ENCODE results near the gene ATP8B4.
"Not testable (repeated sequence)": the region's sequence is repeated elsewhere in the genome, so short reads cannot be mapped to it uniquely, and the experiment has no call there.

Gene ATP8B4

DNA sequence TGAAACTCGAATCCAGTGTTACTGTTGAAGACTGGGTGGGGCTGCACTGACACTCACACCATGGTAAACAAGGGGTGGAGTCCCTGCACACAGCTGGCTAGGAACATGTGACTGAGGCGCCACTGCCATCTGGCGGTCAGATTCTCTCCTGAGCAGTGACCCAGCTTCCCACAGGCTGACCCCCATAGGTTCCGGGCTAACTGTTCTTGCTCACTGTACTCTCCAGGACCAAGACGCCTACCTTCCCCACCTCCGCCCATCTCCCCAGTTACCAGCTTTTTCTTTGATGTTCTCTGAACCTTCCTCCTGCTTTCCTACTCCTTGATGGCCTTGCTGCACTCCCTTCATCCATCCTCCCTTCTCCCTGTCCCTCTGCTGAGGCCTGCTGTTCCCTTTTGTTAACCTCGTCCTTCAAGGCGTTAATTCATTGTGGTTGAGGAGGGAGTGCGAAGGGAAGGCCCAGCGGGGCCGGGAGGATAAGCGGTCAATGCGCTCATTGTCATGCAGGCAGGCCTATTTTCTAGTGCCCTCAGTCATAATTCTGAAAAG lies 115.2 kb downstream of the ATP8B4 start:
- no peak for FAIRE-seq

DNA sequence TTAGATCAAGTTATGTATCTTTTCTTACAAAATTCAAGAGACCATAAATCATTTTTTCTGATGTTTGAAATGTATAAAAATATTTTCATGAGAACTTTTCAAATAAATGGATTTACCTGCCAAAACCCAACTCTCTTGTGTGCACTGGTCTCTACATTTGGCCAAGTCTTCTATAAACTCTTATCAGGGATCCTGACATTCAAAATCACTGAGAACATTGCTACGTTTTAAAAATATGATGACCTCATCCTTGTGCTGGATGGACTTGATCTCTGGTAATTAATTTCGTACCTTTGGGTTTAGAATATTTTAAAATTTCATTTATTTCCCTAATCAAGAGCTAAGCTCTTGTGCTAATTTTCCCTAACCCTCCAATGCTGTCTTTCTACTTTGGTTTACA lies 127.4 kb downstream of the ATP8B4 start:
- no peak for FAIRE-seq

DNA sequence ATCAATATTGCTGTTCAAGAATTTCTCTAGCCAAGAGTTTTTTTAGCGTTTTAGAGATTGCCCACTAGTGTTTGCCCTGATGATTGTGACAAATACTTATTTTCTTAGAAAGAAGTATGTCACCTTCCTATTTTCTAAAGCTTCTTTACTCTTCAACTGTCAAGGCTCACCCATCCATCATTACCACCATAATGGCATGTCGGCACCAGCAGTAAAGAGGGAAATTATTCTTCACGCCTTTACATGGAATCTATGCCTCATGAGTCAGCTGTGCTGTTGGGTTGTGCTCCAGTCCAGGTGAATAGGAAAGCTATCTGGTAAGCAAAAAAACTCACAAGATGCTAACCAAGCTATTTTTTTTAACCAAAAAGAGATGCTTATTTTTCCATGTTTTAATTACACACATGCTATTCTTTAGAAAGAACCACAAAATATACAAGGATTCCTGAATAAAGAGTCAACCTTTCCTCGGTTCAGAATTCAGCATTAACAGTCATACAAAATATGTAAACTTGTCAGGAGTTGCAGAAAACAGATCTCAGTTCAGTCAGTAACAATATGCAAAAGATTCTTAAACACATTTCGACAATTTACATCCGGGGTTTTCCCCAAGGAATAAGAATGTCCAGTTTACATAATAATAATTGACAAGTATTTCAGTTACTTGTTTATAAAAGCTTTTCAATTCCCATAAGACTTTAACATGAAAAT lies 128.0 kb downstream of the ATP8B4 start:
- no peak for FAIRE-seq

DNA sequence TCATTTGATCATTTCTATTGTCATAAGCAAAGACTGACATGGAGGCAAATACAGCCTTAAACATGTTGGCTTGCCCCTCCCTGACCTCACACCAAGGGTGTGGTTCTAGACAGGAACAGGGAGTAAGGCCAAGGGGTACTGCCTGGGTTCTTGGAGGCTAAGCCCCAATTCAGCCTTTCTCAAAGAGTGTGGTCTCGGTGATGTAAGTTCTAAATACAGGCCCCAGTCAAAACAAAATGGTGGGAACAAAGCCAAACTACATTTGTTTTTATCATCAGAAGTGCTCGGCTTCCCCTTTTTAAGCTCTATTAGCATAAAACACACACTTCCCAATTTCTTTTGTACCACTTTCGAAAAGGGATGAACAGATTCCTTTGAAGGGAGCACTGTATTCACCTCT lies 129.5 kb downstream of the ATP8B4 start:
- no peak for FAIRE-seq

DNA sequence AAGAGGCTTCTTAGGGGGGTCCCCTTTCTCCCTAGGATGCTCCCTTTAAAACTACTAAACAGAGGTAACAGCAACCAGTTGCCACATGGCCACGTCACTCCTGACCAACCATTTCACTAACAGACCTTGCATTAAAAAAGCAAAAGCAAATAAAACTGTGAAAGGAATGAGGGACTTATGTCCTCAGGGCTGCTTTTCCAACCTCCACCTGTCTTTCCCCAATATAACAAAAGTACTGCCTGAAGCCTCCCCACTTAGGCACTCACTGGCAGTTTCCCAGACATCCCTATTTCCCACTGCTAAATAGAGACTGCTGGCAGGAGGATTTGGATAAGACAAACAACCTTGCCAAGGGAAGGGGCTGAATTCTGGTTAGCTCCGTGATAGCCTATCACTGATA lies 130.3 kb downstream of the ATP8B4 start:
- FAIRE-seq: no peak

DNA sequence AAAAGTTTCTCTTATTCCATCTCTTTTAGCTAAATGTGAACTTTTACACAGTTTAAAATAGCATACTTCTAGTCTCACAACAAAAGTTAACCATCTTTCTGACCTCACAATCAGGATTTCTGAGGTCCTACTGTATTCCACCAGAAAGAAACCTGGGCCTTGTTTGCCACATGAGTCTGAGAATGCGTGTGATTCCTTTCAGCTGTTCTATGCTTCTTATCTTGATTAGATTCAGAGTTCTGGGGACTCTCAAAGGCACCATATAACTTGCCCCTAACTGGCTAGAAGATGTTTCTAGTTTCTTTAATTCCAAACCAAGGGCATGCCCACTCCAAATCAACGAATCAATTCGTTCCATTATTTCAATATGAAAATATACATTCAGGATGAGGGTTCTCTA lies 131.1 kb downstream of the ATP8B4 start:
- no peak for FAIRE-seq

DNA sequence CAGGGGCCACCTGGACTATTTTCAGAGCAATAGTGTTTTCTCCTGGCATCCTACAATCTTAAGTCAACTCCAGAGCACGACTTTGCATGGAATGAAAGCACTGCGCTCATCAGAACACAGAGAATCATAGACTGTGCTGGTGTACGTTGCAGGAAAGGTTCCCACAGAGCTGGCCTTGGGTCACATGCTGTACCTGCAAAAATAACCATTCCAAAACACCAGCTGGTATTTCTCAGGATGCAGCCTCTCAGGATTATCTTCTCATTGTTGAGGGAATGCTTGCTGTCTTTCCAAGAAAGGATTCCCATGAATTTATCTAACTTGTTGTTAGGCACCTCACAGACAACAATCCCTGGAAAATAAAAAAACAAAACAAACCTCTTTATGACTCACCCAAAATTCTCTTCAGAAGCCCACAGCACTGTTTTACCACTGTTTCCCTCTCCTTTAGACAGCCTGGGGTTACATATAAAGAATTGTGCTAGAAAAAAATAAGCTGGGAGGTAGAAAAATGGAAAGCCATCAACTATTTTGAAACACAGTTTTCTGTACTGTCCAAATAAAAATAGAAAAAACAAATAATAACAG lies 131.7 kb downstream of the ATP8B4 start:
- FAIRE-seq: no peak

DNA sequence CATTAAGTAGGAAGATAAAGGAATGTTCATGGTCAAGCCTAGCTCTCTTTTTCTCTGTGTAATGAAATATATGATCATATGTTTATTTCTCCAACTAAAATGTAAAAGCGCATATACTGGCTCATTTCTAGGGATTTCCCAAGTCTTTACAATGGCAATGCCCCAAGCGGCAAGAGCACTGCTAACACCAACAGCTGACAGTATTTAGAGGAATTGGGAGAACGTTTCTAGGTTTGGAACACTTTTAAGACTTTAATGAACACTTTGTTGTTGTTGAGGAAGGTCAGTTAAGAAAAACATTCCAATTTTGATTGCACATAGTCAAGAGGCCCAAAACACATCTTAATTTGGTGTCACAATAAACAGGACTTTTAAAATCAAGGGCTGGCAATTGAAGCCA lies 132.7 kb downstream of the ATP8B4 start:
- no peak for FAIRE-seq

DNA sequence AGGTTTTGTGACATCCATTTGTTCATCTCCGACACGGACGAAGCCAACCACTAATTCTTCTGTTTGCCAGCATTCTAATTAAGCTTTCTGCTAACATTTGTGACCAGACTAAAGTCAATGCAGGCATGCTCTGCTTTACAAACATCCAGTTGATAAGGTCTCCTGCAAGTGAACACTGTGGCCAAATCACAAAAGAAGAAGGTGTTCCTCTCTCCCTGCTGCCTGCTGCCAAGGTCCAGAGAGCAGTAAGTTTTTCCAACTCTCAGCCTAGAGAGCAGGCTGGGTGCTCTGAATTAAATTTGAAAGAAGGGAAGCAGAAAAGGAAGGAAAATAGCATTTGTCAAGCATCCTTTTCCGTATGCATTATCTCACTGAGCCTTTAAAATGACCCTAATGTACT lies 133.6 kb downstream of the ATP8B4 start:
- FAIRE-seq: no peak

DNA sequence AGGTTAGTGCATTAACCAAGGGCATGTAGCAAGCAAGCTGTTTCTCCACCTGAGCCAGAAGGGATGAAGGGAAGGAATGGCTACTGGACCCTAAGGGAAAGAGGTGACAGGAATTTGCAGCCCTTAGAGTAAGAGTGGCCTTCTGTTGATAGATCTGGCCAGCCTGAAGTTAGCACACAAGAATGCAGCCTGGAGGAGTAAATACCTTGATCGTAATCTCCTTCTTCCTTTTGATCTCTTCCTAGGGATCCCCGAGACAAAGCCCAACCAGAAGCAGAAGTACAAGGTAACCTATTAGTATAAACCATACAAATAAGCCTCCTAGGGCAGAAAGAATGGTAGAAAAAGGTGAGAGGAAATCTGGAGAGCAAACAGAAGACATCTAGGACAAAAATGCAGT lies 134.6 kb downstream of the ATP8B4 start:
- FAIRE-seq: no peak

DNA sequence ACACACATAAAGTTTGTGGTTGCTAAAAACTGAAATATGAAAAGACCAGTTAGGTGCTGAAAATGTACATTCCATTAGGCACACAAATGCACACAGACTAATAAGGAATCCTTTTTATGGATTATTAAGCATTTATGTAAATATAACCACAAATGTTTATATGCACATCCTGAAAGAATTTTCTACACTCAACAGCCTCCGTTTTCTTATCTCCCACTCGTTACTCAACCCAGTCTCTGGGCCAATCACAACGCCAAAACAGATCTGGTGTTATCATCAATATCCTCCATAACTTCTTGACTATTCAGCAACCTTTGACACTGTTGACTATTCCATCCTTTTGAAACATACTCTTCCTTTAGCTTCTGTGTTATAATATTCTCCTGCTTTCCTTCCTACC lies 136.4 kb downstream of the ATP8B4 start:
- FAIRE-seq: no peak

DNA sequence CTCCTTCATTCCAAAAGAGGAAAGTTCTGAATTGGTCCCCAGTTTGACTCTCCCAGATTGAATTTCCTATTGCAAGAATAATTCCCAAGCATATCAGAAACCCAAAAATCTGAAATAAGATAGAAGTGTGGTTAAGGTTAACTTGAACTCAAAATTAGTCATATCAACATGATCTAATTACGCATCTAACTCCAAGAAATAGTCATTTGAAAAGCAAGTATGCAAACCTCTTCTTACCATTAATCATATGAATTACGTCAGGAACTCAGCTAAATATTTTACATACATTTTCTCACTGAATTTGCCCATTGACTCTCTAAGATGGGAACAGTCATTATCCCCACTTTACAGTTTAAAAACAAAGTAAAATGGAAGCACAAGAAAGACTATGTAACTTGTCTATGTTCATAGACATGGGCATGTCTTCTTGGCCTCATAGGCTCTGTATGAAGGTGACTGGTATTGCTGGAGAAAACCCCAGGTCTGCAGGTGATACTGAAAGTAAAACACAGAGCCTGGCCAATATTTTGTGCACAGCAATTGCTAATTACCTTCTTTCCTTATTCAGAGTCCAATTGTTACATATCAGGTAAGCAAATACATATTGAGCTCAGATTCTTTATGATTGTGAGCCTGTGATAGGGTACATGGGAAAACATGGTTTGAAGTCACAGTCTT lies 139.2 kb downstream of the ATP8B4 start:
- no peak for FAIRE-seq

DNA sequence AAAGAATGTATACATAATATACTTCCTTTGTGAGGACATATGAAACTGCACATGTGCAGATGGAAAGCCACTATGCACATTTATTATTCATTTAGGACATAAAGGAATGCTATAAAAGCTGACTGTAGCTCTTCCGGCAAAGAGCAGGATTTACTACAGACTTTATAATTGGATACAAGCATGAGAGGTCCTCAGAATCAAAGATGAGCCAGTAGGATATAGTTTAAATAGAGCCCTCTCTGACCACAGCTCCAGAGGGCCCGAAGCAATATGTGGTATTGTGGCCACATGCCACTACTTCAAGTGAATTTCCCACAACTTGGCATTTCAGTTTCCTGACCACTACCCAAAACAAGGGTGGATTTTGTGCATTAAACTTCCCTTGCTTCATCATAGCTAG lies 140.9 kb downstream of the ATP8B4 start:
- FAIRE-seq: no peak

DNA sequence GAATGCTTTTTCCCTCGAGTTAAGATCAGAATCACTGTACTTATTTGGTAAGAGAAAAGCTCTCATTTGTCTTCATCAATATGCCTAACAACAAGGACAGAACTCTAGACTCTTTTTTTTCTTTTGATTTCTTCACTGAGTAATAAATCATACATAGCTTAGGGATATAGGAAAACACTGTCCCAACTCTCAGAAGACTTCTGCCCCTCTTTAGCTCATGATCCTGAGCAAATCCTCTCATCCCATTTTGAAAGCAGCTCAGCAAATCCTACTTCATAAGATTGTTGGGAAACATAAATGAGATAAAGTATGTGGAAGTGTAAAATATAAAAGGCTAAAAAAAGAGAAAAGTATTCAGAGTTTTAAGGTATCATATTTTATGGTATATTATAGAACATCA lies 141.7 kb downstream of the ATP8B4 start:
- FAIRE-seq: no peak

DNA sequence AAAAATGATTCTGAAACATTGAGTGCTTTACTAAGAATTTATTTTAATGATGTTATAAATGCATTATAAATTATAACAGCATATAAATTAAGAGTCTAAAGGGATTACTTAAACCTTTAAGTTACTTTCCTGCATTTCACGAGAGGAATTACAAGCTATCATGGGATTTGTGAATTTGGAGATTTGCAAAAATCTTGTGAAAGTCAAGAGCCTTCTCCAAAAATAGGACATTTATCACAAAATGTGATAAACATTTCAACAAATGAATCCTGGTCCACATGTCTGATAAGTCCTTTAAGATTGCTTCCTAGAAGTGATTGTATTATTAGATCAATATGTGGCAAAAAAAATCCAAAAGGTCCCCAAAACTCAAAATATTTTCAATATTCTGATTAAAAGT lies 154.5 kb downstream of the ATP8B4 start:
- no peak for FAIRE-seq

DNA sequence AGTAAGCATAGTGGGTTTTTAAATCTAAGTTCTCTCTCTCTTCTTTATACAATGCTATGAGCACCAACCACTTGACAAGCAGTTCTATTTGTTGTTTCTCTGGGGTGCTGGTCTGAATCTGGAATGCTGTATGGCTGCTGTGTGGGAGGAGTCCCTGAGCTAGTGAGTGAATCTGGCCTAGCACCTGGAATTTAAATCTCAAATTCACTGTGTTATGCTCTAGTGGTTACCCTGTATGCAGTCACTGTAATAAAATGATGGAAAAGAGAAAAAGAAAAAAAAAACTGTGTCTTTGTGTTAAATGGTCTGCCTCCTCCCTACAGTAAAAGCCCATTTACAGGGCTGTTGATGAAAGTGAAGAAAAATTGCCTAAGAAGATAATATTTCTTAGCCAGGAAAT lies 155.0 kb downstream of the ATP8B4 start:
- FAIRE-seq: no peak

DNA sequence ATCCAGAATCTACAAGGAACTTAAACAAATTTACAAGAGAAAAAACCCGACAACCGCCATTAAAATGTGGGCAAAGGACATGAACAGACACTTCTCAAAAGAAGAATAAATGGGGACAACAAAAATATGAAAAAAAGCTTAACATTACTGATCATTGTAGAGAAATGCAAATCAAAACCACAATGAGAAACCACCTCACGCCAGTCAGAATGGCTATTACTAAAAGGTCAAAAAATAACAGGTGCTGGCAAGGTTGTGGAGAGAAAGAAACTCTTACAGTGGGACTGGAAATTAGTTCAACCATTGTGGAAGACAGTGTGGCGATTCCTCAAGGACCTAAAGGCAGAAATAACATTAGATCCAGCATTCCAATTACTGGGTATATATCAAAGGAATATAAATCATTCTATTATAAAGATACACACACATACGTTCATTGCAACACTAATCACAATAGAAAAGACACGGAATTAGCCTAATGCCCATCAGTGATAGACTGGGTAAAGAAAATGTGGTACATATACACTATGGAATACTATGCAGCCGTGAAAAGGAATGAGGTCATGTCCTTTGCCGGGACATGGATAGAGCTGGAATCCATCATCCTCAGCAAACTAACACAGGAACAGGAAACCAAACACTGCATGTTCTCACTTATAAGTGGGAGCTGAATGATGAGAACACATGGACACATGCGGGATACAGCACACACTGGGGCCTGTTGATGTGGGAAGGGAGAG lies 155.8 kb downstream of the ATP8B4 start:
- not testable (repeated sequence) for FAIRE-seq

DNA sequence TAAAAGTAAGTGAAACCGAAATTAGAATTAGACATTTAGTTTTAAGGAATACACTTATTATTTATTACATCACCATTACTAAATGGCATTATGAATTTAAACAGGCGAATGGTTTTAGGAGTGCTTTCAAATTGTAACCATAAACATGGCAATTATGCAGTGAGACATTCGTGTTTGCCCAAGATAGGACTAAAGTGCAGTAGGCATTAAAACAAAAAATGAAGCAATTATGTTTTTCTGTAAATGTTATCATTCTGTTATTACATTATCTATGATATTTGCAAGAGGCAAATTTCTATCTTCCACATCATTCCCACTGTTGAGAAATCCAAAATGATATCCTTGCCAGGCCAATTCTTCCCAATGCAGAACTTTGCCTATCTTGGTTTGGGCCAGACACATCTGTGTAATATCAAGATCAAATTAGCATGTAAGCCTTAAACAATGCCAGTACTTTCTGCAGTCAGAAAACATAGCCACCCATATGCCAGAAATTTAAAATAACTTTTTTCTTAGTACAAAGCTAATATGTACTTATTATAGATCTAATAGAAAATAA lies 156.9 kb downstream of the ATP8B4 start:
- FAIRE-seq: no peak

DNA sequence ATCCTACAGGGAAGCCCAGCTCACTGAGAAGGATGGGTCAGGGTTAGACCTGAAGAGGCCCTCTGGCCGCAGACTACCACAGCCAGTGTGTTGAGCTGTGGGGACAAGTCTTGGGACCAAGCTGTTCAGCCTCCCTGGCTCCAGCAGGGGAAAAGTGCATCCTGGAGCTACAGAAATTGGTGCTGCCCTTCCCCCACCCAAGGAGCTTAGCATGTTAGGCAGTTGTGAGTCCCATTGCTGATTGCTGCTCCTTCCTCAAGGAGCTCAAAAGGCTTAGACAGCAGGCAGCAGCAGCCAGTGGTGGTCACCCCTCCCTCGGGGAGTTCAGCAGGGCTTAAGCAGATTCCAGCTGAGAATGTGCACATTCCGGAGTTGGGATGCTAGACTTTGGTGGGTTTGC lies 165.6 kb downstream of the ATP8B4 start:
- no peak for FAIRE-seq

DNA sequence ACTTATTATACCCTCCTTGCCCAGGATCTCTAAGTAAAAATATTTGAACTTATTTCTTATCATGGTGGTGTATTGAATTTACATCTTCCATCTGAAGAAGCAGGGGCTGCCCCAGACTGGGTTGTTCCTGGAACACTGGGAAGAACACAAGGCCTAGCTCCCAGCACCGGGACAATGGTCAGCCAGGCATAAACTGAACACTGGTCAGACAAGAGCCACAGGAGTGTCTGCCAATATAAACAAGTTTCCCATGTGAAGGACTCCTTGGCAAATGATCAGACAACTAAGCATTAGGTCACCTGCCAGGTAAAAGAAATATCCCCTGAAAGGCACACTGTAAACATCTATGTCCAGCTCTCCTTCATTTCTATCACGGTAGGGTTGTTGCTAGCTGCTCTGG lies 172.4 kb downstream of the ATP8B4 start:
- no peak for FAIRE-seq

DNA sequence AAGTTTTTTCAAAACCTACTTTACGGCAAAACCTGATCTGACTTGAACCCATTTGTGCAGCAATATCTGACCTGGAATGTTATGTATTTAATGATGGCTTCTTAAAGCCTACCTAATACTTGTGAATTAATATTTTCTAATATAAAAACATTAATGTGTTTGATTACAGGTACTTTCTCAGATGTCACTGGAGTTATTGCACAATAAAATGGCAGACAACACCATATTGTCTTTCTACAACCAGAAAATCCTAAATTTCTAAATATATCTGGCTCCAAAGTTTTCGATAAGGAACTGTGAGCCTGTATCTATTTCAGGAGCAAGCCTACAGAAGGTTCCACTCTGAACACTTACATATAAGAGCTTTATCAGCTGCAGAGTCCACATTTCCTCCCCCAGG lies 184.5 kb downstream of the ATP8B4 start:
- FAIRE-seq: no peak

DNA sequence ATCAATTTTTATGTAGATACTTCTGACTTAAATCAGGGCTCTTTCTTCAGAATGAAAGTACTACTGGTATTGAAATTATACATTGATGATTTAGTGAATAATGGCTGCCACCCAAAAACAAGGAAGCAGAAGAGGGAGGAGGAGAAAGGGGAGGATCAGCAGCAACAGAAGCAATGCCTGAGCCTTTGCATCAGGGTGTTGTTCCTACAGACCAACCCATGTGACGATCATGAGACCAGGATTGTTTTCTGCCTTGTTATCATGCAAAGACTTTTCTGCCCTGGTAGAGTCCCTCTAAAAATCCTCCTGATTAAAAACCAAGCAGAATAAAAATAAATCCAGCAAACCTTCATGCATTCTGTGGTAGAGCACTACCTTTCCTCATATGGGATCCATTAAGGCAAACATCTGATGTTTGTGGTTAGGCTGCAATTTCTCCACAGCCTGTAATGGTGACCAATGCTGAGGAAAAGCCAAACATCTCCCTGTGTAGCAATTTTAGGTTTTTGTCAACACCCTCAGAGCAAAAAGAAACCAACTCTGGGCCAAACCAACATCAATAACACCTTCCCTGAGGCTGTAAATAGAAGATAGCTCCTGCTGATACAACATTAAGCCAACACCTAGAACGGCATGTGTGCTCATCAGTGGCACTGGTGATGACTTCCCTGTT lies 191.7 kb downstream of the ATP8B4 start:
- FAIRE-seq: no peak

DNA sequence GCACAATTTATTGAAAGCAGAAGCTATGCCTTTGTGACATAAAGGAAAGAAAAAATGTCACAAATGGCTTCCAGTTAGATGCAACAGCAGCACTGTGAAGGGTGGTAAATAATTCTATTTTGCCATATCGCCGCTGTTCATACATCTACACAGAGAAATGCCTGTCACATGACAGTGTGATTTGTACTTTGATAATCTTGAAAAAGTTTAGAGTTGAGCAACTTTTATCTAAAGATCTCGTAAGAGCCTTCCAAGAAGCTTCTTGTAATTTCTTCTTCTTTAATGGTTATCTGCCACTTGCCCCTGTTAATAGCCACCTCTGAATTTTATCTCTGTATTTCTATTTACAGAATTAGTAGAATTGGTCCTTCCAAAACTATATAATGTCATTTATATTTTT lies 192.3 kb downstream of the ATP8B4 start:
- FAIRE-seq: no peak
